HG03139 (cell line): ENCODE measurements around the gene SLC45A2.

Experiments used
- ATAC-seq: cut with Tn5 transposase; IDR thresholded peaks from one replicate; pipeline ENCODE4 v1.9.1; 2021; ENCODE audit not compliant: unreplicated experiment

The SLC45A2 gene

DNA sequence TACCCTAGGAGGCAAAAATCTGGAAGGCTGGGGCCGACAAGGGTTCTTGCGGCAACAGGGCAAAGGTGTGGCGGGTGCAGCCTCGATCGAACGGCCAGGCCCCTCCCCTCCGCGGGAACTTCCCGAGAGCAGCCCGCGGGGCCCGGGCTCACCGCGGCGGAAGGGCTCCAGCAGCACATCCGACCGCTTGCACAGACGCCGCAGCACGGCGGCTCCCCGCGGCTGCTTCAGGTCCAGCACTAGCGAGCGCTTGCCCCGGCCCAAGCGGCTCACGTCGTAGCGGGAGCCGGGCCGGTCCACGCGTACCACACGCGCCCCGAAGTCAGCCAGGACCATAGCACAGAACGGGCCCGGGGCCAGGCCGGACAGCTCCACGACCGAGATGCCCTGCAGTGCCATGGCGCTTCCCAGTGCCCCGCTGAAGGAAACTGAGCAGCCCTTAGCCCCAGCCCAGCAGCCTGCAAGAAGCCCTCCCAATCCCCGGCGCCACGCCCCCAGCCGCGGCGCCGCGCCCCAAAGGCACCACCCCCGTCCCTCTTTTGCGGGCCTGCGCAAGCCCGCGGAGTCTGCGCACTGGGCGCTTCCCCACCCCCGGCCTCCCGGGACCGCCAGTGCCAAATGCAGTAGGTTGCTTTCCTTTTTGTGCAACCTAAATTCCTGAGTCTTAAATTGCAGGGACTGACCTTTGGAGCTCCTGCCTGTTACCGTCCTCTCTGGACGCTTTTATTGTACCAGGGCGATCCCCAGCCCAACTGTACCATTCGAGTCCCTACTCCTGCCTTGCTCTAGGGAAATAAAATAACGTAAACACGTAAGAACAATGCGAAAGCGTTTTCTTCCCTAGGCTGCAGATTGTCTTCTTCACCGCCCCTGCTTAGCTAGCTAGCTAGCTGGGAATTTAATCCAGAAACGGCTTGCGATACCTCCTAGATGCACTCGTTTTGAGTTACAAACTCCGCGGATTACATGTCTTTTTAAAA, 23.4 kb upstream of the SLC45A2 start, which contains the start of gene AMACR:
TSS of gene AMACR (minus strand) at position 430 of the 980 bp plus-strand sequence. CDS start at position 399, 31 bp downstream.
- ATAC-seq = peak; percentile 93

DNA sequence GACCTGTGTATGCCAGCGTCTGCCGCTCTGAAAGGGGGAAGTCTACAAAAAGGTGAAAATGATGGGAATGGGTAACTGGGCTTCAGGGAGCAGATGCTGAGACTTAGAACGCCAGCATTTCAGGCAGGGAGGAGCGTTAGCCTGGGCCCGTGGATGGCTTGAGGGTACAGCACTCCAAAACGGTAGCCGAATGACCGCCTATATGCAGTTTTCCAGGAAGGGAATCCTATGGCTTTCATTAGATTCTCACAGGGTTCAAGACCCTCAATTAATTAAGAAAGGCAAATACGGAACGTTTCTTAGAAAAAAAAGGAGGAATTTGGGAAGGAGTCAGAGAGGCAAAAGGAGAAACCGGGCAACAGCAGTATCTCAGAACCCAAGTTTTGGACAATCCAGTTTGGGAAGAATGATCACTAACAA, 22.7 kb upstream of the SLC45A2 start:
- no peak for ATAC-seq

DNA sequence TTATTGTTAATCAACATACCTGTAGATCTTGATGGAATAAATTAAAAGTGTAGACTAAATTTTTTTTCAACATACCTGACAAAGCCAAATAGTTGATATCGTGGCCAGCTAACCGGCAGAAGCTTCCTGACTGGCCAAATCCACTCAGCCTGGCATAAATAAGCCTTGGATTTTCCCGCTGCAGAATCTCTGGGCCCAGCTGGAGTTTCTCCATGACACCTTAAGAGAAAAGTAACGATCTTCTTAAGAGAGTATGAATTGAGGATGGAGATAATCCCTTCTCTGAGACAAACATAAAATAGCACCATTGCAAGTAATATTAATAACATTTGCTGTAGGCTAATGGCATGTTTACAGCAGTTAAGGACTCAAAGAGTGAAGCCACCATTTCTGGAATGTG, 21.2 kb upstream of the SLC45A2 start:
- ATAC-seq = no peak

DNA sequence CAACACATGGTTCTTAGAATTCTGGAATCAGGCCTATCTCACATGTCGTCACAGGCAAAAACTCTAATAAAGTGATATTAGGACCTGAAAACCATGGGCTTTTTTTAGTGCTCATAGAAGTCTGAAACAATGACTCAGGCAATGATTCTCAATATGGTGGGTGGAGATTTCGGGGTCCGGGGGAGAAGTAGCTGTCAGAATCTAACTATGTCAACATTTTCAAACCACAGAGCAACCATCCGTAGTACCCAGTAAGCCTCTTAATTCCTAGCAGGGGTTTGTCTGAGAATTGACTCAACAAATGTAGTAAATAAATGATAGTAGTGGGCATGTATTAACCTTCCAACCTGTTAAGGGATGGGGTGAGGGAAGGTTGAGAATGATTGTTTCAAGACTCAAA, 20.7 kb upstream of the SLC45A2 start:
- no peak for ATAC-seq

DNA sequence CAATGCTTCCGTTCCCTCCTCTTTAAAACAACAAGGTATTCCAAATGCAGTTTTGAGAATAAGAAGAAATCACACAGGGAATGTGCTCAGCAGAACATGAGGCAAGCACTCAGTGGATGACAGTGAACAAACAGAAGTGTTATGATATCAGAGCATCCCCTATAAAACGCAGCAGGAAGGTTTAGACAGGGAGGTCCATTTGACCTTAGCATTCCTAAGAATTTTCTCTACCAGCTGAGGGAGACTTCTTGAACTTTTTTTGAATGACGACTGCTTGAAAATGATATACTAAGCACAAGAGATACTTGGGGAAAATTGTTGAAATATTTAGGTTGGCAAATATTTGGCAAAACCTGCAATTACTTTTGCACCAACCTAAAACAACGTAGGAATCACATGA, 19.4 kb upstream of the SLC45A2 start:
- no peak for ATAC-seq

DNA sequence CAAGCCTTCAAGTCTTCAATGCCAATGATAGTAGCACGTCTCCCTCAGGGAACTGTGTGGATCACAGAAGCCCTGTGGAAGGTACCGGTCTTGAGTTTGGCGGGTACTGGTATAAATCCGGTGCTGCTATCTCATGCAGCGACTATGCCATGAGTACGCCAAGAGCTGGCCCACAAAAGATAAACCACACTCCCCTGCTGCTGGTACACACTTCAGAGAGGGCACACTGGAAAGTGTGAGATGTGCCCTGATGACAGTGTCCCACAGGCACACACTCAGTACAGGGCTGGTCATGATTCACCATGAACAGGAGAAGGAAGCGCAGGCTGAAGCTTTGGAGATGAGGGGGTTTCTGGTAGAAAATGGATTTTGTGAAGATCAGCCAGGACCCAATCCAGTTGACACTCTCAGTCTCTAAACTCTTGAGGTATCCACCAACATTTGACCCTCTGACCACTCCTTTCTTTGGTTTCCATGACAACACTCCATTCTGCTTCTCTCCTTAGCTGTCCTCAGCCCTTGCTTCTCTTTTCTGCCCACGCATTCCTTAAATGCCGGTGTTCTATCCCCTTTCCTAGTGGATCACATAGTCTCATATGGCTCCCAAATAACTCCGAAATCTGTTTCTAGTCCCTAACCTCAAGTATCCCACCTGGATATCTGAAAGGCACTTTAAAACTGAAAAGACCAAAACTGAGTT, 18.3 kb upstream of the SLC45A2 start:
- no peak for ATAC-seq

DNA sequence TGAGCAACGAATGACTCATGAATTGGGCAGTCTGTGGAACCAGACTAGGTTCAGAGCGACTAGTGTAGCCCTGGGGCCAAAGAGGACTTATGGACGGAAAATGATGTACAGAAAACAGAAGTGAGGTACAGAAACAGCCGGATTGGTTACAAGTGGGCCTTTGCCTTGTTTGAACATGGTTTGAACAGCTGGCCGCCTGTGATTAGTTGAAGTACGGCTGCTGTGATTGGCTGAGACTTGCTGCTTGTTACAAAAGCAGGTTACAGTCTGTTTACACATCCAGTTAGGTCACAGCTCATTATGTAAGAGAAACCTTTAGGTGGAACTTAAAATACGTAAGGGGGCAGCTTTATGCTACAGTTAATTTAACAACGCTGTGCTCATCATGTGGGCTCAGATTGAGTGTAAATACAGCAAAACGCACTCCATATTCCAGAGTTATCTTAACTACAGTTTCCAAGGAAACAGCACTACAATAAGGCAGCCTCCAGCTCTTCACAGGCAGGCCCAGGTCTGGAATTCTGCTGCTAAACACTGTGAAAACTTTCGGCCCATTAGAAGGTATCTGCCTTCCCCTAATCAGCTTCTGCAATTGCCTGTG, 16.8 kb upstream of the SLC45A2 start:
- no peak for ATAC-seq

DNA sequence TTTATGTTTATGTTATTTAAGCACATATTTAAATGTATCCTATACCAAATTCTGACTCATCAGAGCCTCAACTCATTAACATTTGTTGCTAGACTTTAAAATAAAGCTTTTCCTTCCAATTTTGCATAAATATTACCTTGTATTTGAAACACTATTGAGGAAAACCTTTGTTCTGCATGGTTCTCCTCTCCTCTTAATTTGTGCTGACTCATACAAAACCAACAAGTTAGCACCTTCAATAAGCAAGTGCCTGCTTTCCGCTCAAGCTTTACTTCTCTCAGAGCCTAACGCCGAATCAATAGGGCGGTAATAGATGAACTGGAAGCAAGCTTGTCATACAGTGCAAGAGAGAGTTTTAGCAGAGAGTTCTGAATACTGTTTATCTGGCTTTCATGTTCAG, 15.5 kb upstream of the SLC45A2 start:
- no peak for ATAC-seq

DNA sequence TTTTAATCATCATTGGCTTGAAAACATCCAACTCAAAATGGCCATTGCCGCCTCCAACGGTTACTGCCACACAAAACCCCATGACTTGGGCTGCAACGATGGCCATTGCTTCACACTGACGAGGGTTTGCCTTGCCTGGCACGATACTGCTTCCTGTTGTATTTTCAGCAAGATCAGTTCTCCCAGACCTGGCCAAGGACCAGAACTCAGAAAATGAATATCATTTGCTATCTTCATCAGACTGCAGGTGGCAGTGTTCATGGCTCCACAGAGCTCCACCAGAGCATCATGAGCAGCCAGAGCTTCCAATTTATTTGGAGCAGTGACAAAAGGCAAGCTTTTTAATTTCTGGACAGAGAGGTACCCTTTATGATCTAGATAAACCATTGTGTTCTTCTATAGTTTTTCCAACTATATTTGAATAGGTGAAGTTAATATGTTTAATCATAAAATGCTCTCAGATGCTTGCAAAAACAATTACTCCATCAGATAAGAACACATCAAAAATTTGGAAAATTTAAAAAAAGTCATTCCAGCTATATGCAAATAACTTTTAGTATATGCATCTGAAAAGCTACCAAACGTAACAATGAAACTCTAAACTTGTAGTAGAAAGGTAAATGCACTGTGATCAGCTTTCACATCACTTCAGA, 13.0 kb upstream of the SLC45A2 start:
- peak; percentile 79 for ATAC-seq

DNA sequence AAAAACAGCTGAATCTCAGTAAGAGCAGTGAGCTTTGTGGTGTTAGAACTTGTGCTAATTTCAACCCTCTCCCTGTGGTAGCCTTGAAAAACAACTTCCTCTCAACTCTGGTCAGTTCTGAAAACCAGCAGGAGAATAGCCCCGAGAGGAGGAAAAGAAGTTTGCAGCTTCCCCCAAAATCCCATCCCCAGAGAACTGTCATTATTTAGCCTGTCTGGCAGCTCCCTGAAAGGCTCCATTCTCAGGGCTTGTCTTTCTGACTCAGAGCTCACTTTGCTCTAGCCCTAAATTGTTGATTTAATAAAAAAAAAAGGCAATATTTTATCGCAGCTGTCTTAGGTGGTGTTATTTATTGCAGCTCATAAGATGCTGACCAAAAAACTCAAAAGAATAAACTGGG, 11.4 kb upstream of the SLC45A2 start:
- ATAC-seq = no peak

DNA sequence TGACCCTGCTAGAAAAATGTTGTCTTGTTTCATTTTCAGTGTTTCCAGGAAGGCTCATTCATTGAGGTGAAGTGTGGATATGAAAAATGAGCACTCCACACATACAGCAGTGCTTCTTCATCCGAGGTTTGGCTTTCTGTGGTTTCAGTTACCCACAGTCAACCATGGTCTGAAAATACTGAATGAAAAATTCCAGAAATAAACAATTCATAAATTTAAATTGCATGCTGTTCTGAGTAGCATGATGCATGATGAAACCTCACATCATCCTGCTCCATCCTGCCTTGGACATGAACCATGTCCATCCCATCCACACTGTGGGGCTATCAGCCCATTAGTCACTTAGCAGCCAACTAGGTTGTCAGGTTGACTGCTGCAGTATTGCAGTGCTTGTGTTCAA, 10.4 kb upstream of the SLC45A2 start:
- ATAC-seq = no peak

DNA sequence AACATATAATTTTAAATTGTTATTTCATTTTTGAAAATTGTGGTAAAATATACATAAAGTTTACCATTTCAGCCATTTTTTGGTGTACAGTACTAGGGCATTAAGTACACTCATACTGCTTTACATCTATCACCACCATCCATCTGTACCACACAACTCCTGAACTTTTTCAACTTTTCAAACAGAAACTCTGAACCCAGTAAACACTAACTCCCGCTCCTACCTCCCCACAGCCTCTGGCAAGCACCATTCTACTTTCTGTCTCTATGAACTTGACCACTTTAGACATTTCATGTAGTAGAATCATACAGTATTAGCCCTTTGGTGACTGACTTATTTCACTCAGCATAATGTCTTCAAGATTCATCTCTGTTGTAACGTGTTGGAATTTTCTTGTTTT, 8.4 kb upstream of the SLC45A2 start:
- no peak for ATAC-seq

DNA sequence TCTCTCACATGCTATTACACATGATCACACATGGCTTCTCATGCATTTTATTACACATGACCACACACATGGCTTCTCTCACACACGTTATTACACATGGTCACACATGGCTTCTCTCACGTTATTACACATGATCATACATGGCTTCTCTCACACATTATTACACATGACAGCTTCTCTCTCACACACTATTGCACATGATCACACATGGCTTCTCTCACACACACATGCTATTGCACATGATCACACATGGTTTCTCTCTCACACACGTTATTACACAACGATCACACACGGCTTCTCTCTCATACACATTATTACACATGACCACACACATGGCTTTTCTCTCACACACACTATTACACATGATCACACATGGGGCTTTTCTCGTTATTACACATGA, 954 bp upstream of the SLC45A2 start:
- ATAC-seq = no peak

DNA sequence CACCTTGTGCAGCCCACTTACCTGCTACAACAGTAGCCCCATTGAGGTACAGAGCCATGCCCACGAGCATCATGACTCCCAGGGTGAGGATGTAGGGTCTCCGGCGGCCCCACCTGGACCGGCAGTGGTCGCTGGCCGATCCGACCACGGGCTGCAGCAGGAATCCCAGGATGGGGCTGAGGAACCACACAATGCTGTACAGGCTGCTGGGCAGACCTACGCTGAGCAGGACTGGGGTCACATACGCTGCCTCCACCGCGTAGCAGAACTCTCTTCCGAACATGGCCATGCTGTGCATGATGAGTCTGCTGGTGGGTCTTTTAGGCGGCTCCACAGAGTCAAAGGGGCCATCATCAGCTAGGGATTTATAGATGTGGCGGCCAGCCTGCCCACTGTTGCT, 315 bp downstream of the SLC45A2 start:
- ATAC-seq = no peak

DNA sequence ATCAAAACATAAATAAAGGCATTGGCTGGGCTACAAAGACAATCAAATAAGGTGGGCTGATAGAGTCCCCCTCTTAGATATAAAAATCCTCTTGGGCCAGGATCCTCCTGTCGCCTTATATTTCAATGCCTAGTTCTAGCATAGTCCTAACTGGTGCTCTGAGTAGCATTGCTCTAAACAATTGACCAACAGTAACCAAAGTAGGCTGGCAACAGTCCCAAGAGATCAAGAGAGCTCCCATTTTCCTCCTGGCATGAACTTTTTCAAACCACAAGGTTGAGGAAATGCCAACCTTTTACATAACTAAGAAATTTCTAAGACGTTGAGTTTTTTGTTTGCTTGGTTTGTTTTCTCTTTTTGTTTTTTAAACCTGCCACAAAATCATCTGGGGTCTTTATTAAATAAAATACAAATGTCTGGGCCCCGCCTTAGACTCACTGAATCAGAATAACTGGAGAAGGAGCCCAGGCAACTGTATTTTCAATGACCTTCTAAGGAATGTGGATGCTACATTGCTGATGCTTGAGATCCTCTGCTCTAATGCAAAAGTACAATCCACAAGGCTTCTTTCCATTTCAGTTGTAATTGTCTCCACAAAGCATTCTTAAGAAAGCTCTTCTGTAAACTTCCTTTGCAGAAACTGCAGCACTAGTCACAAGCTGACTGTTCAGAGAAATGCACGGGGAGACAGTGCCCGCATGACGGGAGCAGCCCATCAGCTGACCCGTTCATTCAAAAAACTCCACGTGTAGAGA, 2.9 kb downstream of the SLC45A2 start:
- ATAC-seq = no peak

DNA sequence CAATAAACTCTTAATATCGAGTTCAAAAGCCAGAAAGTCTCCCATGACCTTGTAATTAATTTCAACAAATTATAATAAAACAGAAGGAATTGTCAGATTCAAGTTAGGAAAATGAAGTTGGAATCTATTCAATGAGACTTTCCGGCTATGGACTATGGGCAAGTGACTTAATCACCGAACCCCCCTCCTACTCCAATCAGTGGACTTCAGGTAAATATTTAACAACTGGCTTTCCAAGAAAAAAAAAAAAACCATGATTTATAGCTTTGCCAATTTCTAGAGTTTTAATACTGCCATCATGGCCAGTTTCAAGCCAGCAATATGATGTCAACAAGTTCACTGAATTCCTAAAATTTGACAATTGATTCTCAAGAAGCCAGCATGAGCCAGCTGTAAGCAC, 4.5 kb downstream of the SLC45A2 start:
- no peak for ATAC-seq

DNA sequence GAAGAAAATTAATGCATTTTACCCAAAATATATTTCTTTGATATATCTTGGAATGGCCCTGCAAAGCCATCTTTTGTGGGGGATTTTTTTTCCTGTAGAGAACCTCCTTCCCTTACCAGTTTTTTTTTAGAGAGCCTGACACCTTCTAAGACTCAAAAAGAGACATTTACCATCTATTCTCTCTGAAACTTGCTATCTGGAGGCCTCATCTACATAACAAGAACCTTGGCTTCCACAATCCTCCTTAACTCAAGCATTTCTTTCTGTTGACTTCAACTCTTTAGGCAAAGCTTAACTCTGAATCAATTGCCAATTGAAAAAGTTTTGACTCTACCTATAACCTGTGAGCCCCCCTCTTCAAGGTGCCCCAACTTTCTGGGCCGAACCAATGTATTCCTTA, 6.2 kb downstream of the SLC45A2 start:
- no peak for ATAC-seq

DNA sequence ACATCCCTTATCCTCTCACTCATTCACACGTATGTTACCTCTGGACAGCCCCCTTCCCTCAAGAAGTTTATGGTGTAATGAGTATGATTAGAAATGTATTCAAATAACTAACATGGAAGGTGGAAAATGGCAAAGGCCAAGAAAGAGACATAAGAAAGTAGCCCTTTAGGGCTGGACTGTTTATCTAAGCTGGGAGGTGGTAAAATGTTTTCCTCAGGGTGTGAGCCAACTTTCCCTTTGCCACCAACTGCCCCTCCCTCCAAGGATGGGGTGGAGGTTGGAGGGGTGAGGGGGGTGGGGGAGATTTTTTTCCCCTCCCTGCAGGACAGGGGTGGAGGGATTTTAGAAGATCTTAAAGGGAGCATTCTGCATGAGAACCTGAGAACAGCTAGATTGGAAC, 8.2 kb downstream of the SLC45A2 start:
- no peak for ATAC-seq

DNA sequence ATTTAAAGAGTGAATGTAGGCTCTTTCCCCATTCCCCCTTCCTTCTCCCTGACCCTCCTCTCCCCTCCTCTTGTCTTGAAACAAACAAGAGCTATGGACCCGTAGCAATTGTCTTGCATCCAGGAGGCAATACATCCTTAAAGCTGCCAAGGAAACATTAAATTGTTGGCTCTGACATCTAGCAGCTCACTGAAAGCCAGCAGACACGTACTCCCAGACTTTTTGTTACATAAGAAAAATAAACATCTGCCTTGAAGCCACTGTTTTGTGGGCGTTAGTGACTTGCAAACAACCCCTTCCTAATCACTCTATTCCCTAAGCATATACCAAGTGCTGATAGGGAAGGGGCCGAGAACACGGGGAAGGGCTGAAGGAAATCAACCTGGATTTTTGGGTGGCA, 8.6 kb downstream of the SLC45A2 start:
- ATAC-seq = no peak

DNA sequence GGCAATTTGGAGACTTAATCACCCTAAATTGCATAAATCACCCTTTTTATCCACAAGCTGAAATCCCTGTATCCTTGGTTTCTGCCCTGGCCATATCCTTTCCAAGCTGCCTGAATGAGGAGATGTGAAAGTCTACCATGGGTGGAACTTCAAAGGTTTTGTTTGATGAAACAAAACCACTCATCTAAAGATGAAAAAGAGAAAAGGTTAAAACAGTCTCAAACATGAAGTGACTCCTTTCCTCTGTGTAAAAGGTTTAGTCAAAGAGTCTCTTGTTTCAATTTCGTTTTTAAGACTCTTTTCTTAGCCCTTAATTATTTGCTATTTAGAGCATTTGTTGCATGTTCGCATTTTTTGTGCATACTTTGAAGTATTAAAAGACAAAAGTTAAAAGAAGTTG, 11.2 kb downstream of the SLC45A2 start:
- no peak for ATAC-seq
